Activated B cell treated with CpG ODN at 0.5 μM for 24 hours (primary cell): Measurements from ENCODE around the gene AMBP. TPM values are rescaled to one million over a fixed set of nuclear protein-coding genes. Genes with fewer than 3 reads are reported as not detected.

Experiments used
- ATAC-seq: fragments of 200-7000 bp; cut with Tn5 transposase; one replicate; pipeline ENCODE4 v1.10.0; 2021; ENCODE audit warnings: low read depth, mild to moderate bottlenecking, moderate library complexity
- CTCF ChIA-PET: fragments of 350-600 bp; sonication (Branson Sonifier 250); formaldehyde crosslinking; loops from one replicate; lab custom pipeline; 2021; ENCODE audit warnings: antibody characterized with exemption; lab: Charles Lee
- POLR2A ChIA-PET: fragments of 350-600 bp; sonication (Branson Sonifier 250); formaldehyde crosslinking; loops from one replicate; lab custom pipeline; 2021; ENCODE audit warnings: antibody characterized with exemption; lab: Charles Lee
- DNase-seq: peaks from one replicate; pipeline ENCODE4 v3.0.0; 2022
- H3K27ac Mint-ChIP-seq: one replicate; pipeline ENCODE4 v1.8.0; 2020; ENCODE audit warnings: mixed read lengths
- H3K27me3 Mint-ChIP-seq: one replicate; pipeline ENCODE4 v1.8.0; 2021; ENCODE audit warnings: mixed read lengths
- H3K36me3 Mint-ChIP-seq: one replicate; pipeline ENCODE4 v1.8.0; 2021; ENCODE audit warnings: low read depth, mixed read lengths
- H3K4me1 Mint-ChIP-seq: one replicate; pipeline ENCODE4 v1.8.0; 2021; ENCODE audit warnings: mixed read lengths
- H3K4me3 Mint-ChIP-seq: one replicate; pipeline ENCODE4 v1.8.0; 2020; ENCODE audit warnings: mild to moderate bottlenecking, mixed read lengths
- H3K9me3 Mint-ChIP-seq: one replicate; pipeline ENCODE4 v1.8.0; 2020; ENCODE audit warnings: mixed read lengths
- intact Hi-C: fragments of 100-400 bp; cut with micrococcal nuclease; formaldehyde crosslinking; loops from one replicate; pipeline ENCODE4 v1.15.1; 2024
- total RNA-seq: library from RNA; stranded (reverse); gene quantifications from 2 replicates; pipeline ENCODE4 v1.2.3, GENCODE V29; 2022
- TF ChIP-seq, protein P1 (sequence below): fragments of 200-600 bp; IDR thresholded peaks from one replicate; pipeline ENCODE4 v1.8.0; 2022; ENCODE audit warnings: antibody characterized with exemption, mild to moderate bottlenecking

AMBP gene
- total RNA-seq, 1 donor from 2014 or later, result not detected

DNA sequence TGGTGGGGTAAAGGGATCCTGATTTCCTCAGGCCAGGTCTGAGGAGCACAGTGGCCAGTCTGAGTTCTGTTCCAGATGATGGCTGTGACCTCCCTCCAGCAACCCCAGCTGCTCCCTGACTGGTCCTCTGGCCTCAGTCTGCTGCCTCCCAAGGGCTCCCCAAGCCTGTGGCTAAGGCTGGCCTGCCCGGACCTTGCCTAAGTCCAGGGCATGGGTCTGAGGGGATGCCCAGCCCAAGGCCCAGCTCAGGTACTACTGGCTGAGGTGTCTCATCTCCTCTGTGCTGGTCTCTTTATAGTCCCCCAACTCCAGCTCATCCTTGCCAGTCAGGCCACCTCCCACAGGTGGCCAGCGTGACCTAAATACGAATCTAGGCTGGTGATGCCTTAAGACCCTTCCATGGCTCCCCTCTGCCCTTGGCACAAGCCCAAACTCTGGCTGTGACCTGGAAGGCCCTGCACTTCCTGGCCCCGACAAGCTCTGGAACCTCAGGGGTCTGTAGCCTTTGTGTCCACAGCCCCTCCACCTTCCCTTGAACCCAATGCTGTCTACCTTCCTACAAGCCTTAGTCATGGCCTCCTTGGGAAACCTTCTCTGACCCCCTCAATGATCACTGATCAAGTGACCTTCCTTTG, 11.2 kb upstream of the AMBP start:
- DNase-seq, result no peak
- ATAC-seq, result no peak
- H3K4me3 Mint-ChIP-seq, result no peak overlapping the region
- H3K4me1 Mint-ChIP-seq, result no peaks in the 10 kb centered on the region
- TF ChIP-seq, protein P1, sequence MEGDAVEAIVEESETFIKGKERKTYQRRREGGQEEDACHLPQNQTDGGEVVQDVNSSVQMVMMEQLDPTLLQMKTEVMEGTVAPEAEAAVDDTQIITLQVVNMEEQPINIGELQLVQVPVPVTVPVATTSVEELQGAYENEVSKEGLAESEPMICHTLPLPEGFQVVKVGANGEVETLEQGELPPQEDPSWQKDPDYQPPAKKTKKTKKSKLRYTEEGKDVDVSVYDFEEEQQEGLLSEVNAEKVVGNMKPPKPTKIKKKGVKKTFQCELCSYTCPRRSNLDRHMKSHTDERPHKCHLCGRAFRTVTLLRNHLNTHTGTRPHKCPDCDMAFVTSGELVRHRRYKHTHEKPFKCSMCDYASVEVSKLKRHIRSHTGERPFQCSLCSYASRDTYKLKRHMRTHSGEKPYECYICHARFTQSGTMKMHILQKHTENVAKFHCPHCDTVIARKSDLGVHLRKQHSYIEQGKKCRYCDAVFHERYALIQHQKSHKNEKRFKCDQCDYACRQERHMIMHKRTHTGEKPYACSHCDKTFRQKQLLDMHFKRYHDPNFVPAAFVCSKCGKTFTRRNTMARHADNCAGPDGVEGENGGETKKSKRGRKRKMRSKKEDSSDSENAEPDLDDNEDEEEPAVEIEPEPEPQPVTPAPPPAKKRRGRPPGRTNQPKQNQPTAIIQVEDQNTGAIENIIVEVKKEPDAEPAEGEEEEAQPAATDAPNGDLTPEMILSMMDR, result no peak
- intact Hi-C loops, result no loop called here
- H3K9me3 Mint-ChIP-seq, result no peaks in the 10 kb centered on the region
- no peaks in the 10 kb centered on the region for H3K36me3 Mint-ChIP-seq
- ChIA-PET CTCF (no interaction called here), POLR2A (no interaction called here)
- H3K27me3 Mint-ChIP-seq, result peaks cover 6% of the 10 kb centered on the region
- H3K27ac Mint-ChIP-seq, result no peak overlapping the region

DNA sequence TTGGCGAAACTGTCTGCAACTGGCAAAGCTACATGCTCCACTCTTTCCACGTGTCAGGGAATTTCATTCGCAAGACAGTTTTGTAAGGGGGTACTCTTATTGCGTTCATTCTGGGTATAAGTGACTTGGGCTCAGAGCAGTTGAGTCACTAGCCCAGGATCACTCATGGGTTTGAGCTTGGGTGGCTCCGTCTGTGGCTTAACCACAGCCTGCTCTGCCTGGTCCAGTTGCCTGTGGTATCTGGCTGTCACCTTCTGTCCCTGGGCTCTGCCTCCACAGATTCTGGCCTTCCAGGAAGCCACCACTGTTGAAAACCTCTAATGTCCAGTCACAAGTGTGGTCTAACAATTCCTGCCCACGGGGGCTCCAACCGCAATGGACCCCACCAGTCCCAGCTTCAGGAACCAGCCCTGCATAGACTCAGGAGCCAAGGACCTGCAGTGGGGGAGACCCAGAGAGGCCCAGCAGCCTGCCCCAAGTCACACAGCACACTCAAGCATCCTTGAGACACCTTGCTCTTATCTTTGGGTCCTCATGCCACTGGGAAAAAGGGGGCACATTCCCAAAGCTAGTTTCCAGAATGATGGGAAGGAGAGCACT, 10.6 kb upstream of the AMBP start:
- H3K4me1 Mint-ChIP-seq, result no peaks in the 10 kb centered on the region
- TF ChIP-seq, protein P1, result no peak
- ATAC-seq, result no peak
- intact Hi-C loops, result no loop called here
- CTCF ChIA-PET, result no interaction called here
- H3K4me3 Mint-ChIP-seq, result no peak overlapping the region
- no peak overlapping the region for H3K27ac Mint-ChIP-seq
- H3K36me3 Mint-ChIP-seq, result no peaks in the 10 kb centered on the region
- peaks cover 6% of the 10 kb centered on the region for H3K27me3 Mint-ChIP-seq
- no peak for DNase-seq
- H3K9me3 Mint-ChIP-seq, result no peaks in the 10 kb centered on the region
- POLR2A ChIA-PET, result no interaction called here

DNA sequence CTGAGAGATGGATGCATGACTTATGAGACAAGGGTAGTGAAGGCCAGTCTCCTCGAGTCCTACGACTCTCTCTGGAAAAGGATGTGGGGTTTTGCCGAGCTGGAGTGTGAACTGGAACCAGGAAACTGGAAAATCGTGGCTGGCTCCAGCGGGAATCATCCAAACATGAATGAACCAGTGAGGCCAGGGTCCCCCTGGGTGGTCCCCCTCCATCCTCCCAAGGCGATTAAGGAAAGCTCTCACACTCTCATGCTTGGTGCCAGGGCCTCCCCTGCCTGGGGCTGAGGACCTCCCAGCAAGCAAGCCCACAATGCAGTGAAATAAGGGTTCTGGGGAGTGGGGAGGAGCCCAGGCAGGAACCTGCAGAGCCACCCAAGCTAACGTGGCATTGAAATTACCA, 9.6 kb upstream of the AMBP start:
- intact Hi-C loops, result no loop called here
- H3K36me3 Mint-ChIP-seq, result no peaks in the 10 kb centered on the region
- no peak for DNase-seq
- no peak overlapping the region for H3K27ac Mint-ChIP-seq
- CTCF ChIA-PET, result no interaction called here
- no peak overlapping the region for H3K4me3 Mint-ChIP-seq
- no peaks in the 10 kb centered on the region for H3K4me1 Mint-ChIP-seq
- TF ChIP-seq, protein P1, result no peak
- POLR2A ChIA-PET, result no interaction called here
- no peaks in the 10 kb centered on the region for H3K9me3 Mint-ChIP-seq
- peaks cover 6% of the 10 kb centered on the region for H3K27me3 Mint-ChIP-seq
- ATAC-seq, result no peak

DNA sequence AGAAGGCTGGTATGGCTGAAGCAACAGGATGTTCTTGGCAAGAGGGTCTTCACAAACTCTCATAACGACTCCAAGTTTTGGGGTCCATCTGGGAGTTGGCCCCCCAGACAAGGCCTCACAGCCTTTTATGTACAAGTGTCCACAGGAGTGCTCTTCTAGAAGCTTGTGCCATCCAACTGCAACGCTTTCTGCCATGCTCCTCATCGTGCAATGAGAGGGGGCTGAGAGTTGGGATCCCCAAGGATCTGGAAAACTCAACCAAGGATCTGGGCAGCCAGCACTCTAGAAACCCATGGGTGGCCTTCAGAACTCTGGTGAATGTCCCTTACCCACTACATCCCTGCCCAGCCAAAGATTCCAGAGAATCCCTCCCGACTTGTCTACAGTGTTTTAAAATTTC, 8.5 kb upstream of the AMBP start:
- TF ChIP-seq, protein P1, result no peak
- H3K27me3 Mint-ChIP-seq, result peaks cover 6% of the 10 kb centered on the region
- POLR2A ChIA-PET, result no interaction called here

DNA sequence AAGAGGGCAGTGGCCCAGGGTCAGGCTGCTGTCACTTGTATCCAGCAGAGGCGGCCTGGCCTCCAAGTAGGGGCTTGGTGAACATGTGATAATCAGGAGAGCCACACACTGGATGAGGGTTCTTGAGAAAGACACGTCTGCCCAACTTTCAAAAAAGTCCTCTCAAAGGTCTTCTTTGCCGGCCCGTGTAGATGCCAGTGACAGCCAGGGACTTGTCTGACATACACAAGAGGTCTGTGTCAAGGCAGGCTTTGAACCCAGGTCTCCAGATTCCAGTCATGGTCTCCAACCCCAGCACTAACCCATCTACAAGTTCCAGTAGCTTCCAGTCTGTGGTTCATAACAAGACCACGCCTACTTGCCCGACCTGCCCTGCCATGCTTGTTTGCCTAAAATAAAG, 7.9 kb upstream of the AMBP start:
- H3K4me3 Mint-ChIP-seq, result no peak overlapping the region
- no peak for DNase-seq
- intact Hi-C loops, result no loop called here
- H3K36me3 Mint-ChIP-seq, result no peaks in the 10 kb centered on the region
- no peak for ATAC-seq
- no peak overlapping the region for H3K27ac Mint-ChIP-seq
- TF ChIP-seq, protein P1, result no peak
- POLR2A ChIA-PET, result no interaction called here
- CTCF ChIA-PET, result no interaction called here
- H3K4me1 Mint-ChIP-seq, result no peaks in the 10 kb centered on the region
- H3K27me3 Mint-ChIP-seq, result peaks cover 6% of the 10 kb centered on the region
- H3K9me3 Mint-ChIP-seq, result no peaks in the 10 kb centered on the region

More for the DNA sequence above, 8.5 kb upstream of the AMBP start:
- DNase-seq, result no peak
- no peak overlapping the region for H3K27ac Mint-ChIP-seq
- no peaks in the 10 kb centered on the region for H3K4me1 Mint-ChIP-seq
- CTCF ChIA-PET, result no interaction called here
- intact Hi-C loops, result no loop called here
- no peaks in the 10 kb centered on the region for H3K9me3 Mint-ChIP-seq
- no peaks in the 10 kb centered on the region for H3K36me3 Mint-ChIP-seq
- no peak for ATAC-seq
- no peak overlapping the region for H3K4me3 Mint-ChIP-seq
